OCI-LY7 (cell line): ENCODE results near the gene ZGPAT. TPM values are rescaled to one million over a fixed set of nuclear protein-coding genes. Genes with fewer than 3 reads are reported as not detected.

Experiments
- BruUV-seq: library from RNA; stranded (reverse); fragments of 400-500 nt; replicated peaks from 2 replicates; lab custom pipeline; 2021; lab: Mats Ljungman, UMichigan
- CTCF ChIA-PET: fragments of 300-600 bp; sonication (Branson Sonifier 250); formaldehyde crosslinking; loops from one replicate; lab custom pipeline; 2022; ENCODE audit warnings: antibody characterized with exemption; ENCODE audit not compliant: unreplicated experiment; lab: Charles Lee
- POLR2A ChIA-PET: fragments of 300-600 bp; sonication (Branson Sonifier 250); formaldehyde crosslinking; loops from one replicate; lab custom pipeline; 2022; ENCODE audit warnings: antibody characterized with exemption; lab: Charles Lee
- DNase-seq: peaks from one replicate; pipeline ENCODE4 v3.0.0-alpha.2; 2015; ENCODE audit warnings: low spot score
- H2AFZ ChIP-seq: fragments of 200-600 bp; sonication (generic), shearing (Covaris generic); 2 replicates; pipeline ENCODE4 v1.6.1; 2014; ENCODE audit warnings: mild to moderate bottlenecking, antibody characterized with exemption, low read length, moderate library complexity
- H3K27ac ChIP-seq: fragments of 200-600 bp; sonication (generic); 2 replicates; pipeline ENCODE4 v1.5.1; 2014; ENCODE audit warnings: mixed run types, low read depth, mild to moderate bottlenecking, moderate library complexity, low read length, inconsistent platforms; ENCODE audit not compliant: poor library complexity, severe bottlenecking
- H3K36me3 ChIP-seq: fragments of 200-600 bp; sonication (generic); 2 replicates; pipeline ENCODE4 v1.6.1; 2014; ENCODE audit warnings: mild to moderate bottlenecking, antibody characterized with exemption, low read length, moderate library complexity, mixed read lengths; ENCODE audit not compliant: insufficient read depth
- H3K4me1 ChIP-seq: fragments of 200-600 bp; sonication (generic); 2 replicates; pipeline ENCODE4 v1.5.1; 2014; ENCODE audit warnings: mild to moderate bottlenecking, low read length; ENCODE audit not compliant: insufficient read depth, poor library complexity, severe bottlenecking
- H3K4me2 ChIP-seq: fragments of 200-600 bp; sonication (generic); 2 replicates; pipeline ENCODE4 v1.6.1; 2014; ENCODE audit warnings: mild to moderate bottlenecking, low read length
- H3K4me3 ChIP-seq: fragments of 200-600 bp; sonication (generic); 2 replicates; pipeline ENCODE4 v1.5.1; 2014; ENCODE audit warnings: mild to moderate bottlenecking, low read depth, low read length; ENCODE audit not compliant: poor library complexity, severe bottlenecking
- H3K79me2 ChIP-seq: fragments of 200-600 bp; sonication (generic); 2 replicates; pipeline ENCODE4 v1.6.1; 2016; ENCODE audit warnings: low read depth, mild to moderate bottlenecking, low read length, moderate library complexity, mixed read lengths; ENCODE audit not compliant: insufficient read depth
- H3K9me2 ChIP-seq: fragments of 200-600 bp; sonication (generic); 2 replicates; pipeline ENCODE4 v1.6.1; 2016; ENCODE audit warnings: mild to moderate bottlenecking, low read length, mixed read lengths; ENCODE audit not compliant: insufficient read depth
- H3K9me3 ChIP-seq: fragments of 200-600 bp; sonication (generic); 2 replicates; pipeline ENCODE4 v1.6.1; 2014; ENCODE audit warnings: mild to moderate bottlenecking, mixed run types, low read length, mixed read lengths
- H4K20me1 ChIP-seq: fragments of 200-600 bp; sonication (generic); 2 replicates; pipeline ENCODE4 v1.6.1; 2014; ENCODE audit warnings: mild to moderate bottlenecking, antibody characterized with exemption, low read length, moderate library complexity, mixed read lengths; ENCODE audit not compliant: insufficient read depth
- EZH2phosphoT487 ChIP-seq: fragments of 200-600 bp; sonication (generic); IDR thresholded peaks from 2 replicates; pipeline ENCODE4 v1.6.1; 2018; ENCODE audit warnings: low read depth, borderline replicate concordance, mild to moderate bottlenecking, mixed run types, antibody characterized with exemption, low read length, moderate library complexity, mixed read lengths
- intact Hi-C: fragments of 100-400 bp; cut with micrococcal nuclease; formaldehyde crosslinking; loops from one replicate; pipeline ENCODE4 v1.10.0; 2022; ENCODE audit not compliant: unreplicated experiment
- total RNA-seq, 2 experiments: library from RNA; depleted of rRNA in 1 of 2; stranded (reverse); fragments of >200 nt in 1 of 2; shearing (Covaris generic) in 1 of 2; gene quantifications; 2 replicates each; pipeline ENCODE4 v1.2.3, GENCODE V29; 2014 to 2022
- TF ChIP-seq, protein P1 (sequence below): fragments of 200-600 bp; sonication (generic); conservative IDR thresholded peaks from 2 replicates; pipeline ENCODE4 v1.5.1; 2014; ENCODE audit warnings: mild to moderate bottlenecking, antibody characterized with exemption, low read length, moderate library complexity, mixed read lengths

ZGPAT gene
- total RNA-seq, 2 experiments from 2014 or later, result 43.9 to 55.4 TPM

DNA sequence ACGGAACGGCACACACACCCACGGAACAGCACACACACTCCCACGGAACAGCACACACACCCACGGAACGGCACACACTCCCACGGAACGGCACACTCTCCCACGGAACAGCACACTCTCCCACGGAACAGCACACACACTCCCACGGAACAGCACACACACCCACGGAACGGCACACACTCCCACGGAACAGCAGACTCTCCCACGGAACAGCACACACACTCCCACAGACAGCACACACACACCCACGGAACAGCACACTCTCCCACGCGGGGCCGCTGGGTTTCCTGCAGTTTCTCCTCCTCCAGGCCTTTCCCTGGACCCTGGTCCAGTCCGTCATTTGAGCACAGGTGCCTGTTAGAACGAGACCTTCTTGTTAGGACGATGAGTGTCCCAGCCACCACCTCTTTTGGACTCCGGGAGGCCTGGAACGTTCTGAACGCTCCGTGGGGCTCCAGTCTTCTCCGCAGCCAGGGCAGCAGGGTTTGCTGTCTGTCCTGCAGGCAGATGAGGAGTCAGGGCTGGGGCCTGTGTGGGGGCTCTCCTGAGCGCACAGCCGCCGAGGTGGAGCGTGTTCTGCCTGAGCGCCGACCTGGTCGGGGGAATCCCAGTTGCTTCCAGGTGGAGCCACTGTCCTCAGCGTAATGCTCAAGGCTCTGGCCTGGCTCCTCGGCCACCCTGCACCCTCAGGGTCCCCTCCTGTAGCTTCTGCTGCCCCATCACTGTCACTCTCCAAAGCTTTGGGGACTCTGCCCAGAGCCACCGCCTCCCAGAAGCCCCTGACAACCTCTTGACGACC, 29.0 kb upstream of the ZGPAT start:
- Histone ChIP-seq H3K27ac (no peak overlapping the region), H3K9me2 (no peaks in the 10 kb centered on the region), H3K4me3 (no peak overlapping the region), H3K4me2 (no peak overlapping the region), H2AFZ (no peak overlapping the region), H4K20me1 (no peaks in the 10 kb centered on the region), H3K4me1 (no peaks in the 10 kb centered on the region), H3K9me3 (no peaks in the 10 kb centered on the region), H3K79me2 (no peaks in the 10 kb centered on the region), H3K36me3 (peaks cover 42% of the 10 kb centered on the region)
- intact Hi-C loops, result no loop called here
- TF ChIP-seq, protein P1, sequence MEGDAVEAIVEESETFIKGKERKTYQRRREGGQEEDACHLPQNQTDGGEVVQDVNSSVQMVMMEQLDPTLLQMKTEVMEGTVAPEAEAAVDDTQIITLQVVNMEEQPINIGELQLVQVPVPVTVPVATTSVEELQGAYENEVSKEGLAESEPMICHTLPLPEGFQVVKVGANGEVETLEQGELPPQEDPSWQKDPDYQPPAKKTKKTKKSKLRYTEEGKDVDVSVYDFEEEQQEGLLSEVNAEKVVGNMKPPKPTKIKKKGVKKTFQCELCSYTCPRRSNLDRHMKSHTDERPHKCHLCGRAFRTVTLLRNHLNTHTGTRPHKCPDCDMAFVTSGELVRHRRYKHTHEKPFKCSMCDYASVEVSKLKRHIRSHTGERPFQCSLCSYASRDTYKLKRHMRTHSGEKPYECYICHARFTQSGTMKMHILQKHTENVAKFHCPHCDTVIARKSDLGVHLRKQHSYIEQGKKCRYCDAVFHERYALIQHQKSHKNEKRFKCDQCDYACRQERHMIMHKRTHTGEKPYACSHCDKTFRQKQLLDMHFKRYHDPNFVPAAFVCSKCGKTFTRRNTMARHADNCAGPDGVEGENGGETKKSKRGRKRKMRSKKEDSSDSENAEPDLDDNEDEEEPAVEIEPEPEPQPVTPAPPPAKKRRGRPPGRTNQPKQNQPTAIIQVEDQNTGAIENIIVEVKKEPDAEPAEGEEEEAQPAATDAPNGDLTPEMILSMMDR, result no peak
- TF ChIP-seq EZH2phosphoT487, result no peak
- no TSS peak for BruUV-seq
- ChIA-PET POLR2A (no interaction called here), CTCF (no interaction called here)
- DNase-seq, result no peak

DNA sequence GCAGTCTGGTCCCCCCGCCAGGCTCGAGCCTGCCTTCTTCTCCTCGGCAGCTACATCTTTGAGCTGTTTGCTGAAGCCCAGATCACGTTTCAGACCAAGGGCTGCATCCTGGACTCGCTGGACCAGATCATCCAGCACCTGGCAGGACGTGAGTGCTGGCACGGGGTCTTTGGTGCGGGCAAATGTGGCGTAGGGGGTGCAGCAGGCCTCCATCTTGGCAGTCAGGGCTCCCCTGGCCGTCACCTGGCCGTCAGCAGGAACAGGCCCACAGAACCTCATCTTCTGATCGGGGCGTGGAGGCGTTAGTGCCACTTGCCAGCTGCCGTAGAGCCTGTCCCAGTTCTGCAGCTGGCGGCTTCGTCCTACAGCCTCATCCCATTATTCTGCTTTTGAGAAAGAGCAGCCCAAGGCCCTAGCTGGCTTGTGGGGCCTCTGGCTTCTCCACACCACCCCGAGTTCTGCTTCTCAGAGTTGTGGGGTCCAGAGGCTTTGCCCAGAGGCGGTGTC, 28.0 kb upstream of the ZGPAT start:
- ChIA-PET POLR2A (no interaction called here), CTCF (no interaction called here)
- H3K27ac ChIP-seq, result no peak overlapping the region
- BruUV-seq, result no TSS peak
- no peaks in the 10 kb centered on the region for H3K9me2 ChIP-seq
- no peaks in the 10 kb centered on the region for H3K9me3 ChIP-seq
- no peak overlapping the region for H3K4me2 ChIP-seq
- TF ChIP-seq, protein P1, result no peak
- TF ChIP-seq EZH2phosphoT487, result no peak
- intact Hi-C loops, result no loop called here
- H2AFZ ChIP-seq, result no peak overlapping the region
- peaks cover 34% of the 10 kb centered on the region for H3K36me3 ChIP-seq
- no peaks in the 10 kb centered on the region for H3K4me1 ChIP-seq
- no peaks in the 10 kb centered on the region for H4K20me1 ChIP-seq
- no peak for DNase-seq
- H3K4me3 ChIP-seq, result no peak overlapping the region
- no peaks in the 10 kb centered on the region for H3K79me2 ChIP-seq

DNA sequence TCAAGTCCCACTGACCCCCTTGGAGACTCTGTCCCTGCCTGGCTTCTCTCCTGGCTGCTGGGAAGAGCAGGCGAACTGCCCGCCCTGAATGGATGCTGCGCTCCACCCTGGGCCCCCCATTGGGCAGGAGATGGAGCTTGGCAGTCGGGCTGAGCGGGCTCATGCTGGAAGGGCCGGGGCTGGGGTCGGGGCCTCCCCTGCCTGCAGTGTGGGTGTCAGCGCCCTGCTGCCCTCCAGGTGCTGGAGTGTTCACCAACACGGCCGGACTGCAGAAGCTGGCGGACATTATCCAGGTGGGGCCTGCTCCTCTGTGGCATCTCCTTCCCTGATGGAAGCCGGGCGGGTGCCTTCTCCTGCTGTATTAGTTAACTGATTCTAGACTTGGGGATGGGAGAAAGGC, 27.4 kb upstream of the ZGPAT start:
- TF ChIP-seq, protein P1, result no peak
- no peak for TF ChIP-seq EZH2phosphoT487
- intact Hi-C loops, result no loop called here
- Histone ChIP-seq H3K79me2 (no peaks in the 10 kb centered on the region), H3K4me3 (no peak overlapping the region), H2AFZ (no peak overlapping the region), H3K9me3 (no peaks in the 10 kb centered on the region), H3K4me1 (no peaks in the 10 kb centered on the region), H4K20me1 (no peaks in the 10 kb centered on the region), H3K9me2 (no peaks in the 10 kb centered on the region), H3K4me2 (no peak overlapping the region), H3K27ac (no peak overlapping the region), H3K36me3 (peaks cover 34% of the 10 kb centered on the region)
- BruUV-seq, result no TSS peak
- CTCF ChIA-PET, result no interaction called here
- no peak for DNase-seq
- POLR2A ChIA-PET, result no interaction called here
